K562 (cell line): ENCODE measurements around the gene C9orf153. TPM values are rescaled to one million over a fixed set of nuclear protein-coding genes. Genes with fewer than 3 reads are reported as not detected.

Experiments
- ATAC-seq: fragments of 200-7000 bp; cut with Tn5 transposase; 3 replicates; pipeline ENCODE4 v1.9.1; 2020; ENCODE audit warnings: moderate library complexity
- BruUV-seq: library from RNA; stranded (reverse); fragments of 400-500 nt; replicated peaks from 2 replicates; lab custom pipeline; 2021; lab: Mats Ljungman, UMichigan
- CTCF ChIA-PET: fragments of 300-600 bp; formaldehyde crosslinking; extraction: SDS; loops from one replicate; lab custom pipeline; 2021; ENCODE audit warnings: low intra/inter-chr PET ratio; lab: Yijun Ruan, JAX
- POLR2A ChIA-PET: fragments of 300-600, 350-650 bp; sonication (Branson Sonifier 250); formaldehyde crosslinking; extraction: SDS; loops from one replicate; lab custom pipeline; 2021; ENCODE audit warnings: antibody characterized with exemption, inconsistent platforms; lab: Yijun Ruan, JAX
- DNase-seq, 4 experiments: peaks; one replicate each; pipeline versions ENCODE4 v3.0.0 to v3.0.0-alpha.2; 2011 to 2018; ENCODE audit warnings: low spot score in 3 of 4, mixed read lengths in 3 of 4; ENCODE audit errors: extremely low read depth in 1 of 4
- FAIRE-seq: peaks from 2 replicates; lab custom pipeline; 2011; peaks lifted over from hg19 to GRCh38; lab: Jason Lieb, UNC
- H2AFZ ChIP-seq: 2 replicates; pipeline ENCODE4 v1.6.0; 2011; ENCODE audit warnings: low read depth, low read length, control low read depth, inconsistent platforms
- H3K27ac ChIP-seq: fragments of 200-600 bp; 3 replicates; pipeline ENCODE4 v1.8.0; 2011; ENCODE audit warnings: low read depth, mild to moderate bottlenecking, control low read depth, inconsistent platforms, low read length, moderate library complexity, mixed read lengths; ENCODE audit errors: extremely low read depth
- H3K27me3 ChIP-seq, 2 experiments: fragments of 300-600 bp in 1 of 2; 2 replicates in 1 of 2; 3 replicates in 1 of 2; pipeline versions ENCODE4 v1.6.0 to v1.8.0; 2011; ENCODE audit warnings: inconsistent platforms in 2 of 2, low read length in 2 of 2, mild to moderate bottlenecking in 1 of 2, mixed read lengths in 1 of 2, moderate library complexity in 1 of 2; ENCODE audit not compliant: control insufficient read depth in 2 of 2, insufficient read depth in 2 of 2
- H3K36me3 ChIP-seq: fragments of 300-600 bp; 3 replicates; pipeline ENCODE4 v1.8.0; 2011; ENCODE audit warnings: mild to moderate bottlenecking, low read length, inconsistent platforms; ENCODE audit not compliant: control insufficient read depth, insufficient read depth
- H3K4me1 ChIP-seq, 2 experiments: fragments of 200-600 bp in 1 of 2; replicated peaks in 1 of 2; 2 replicates in 1 of 2; 3 replicates in 1 of 2; pipeline versions ENCODE4 v1.5.1 to v1.8.0; 2011; ENCODE audit warnings: inconsistent platforms in 2 of 2, low read length in 2 of 2, mild to moderate bottlenecking in 1 of 2, mixed read lengths in 1 of 2, moderate library complexity in 1 of 2; ENCODE audit not compliant: control insufficient read depth in 2 of 2, insufficient read depth in 2 of 2
- H3K4me2 ChIP-seq: 2 replicates; pipeline ENCODE4 v1.6.1; 2011; ENCODE audit warnings: low read length, control low read depth, inconsistent platforms, mixed read lengths; ENCODE audit not compliant: insufficient read depth
- H3K4me3 ChIP-seq: fragments of 200-600 bp; sonication (generic), shearing (Covaris generic); 2 replicates; pipeline ENCODE4 v1.5.1; 2016; ENCODE audit warnings: control low read depth, inconsistent platforms
- H3K79me2 ChIP-seq: fragments of 200-600 bp; 3 replicates; pipeline ENCODE4 v1.8.0; 2011; ENCODE audit warnings: low read length, inconsistent platforms; ENCODE audit not compliant: control insufficient read depth, insufficient read depth
- H3K9ac ChIP-seq, 2 experiments: 2 replicates each; pipeline versions ENCODE4 v1.6.0 to v1.6.1; 2011; ENCODE audit warnings: low read depth in 2 of 2, low read length in 2 of 2, control low read depth in 1 of 2, inconsistent platforms in 1 of 2, mild to moderate bottlenecking in 1 of 2, mixed read lengths in 1 of 2; ENCODE audit not compliant: insufficient read depth in 1 of 2
- H3K9me1 ChIP-seq: one replicate; pipeline ENCODE4 v1.6.0; 2011; ENCODE audit warnings: inconsistent platforms, mild to moderate bottlenecking, low read length, moderate library complexity; ENCODE audit not compliant: control insufficient read depth, insufficient read depth
- H3K9me3 ChIP-seq: replicated peaks from 2 replicates; pipeline ENCODE4 v1.5.1; 2011; ENCODE audit warnings: low read depth, low read length, inconsistent platforms; ENCODE audit not compliant: control insufficient read depth, insufficient read depth
- H4K20me1 ChIP-seq: replicated peaks from 2 replicates; pipeline ENCODE4 v1.6.1; 2011; ENCODE audit warnings: low read length, inconsistent platforms, mixed read lengths; ENCODE audit not compliant: control insufficient read depth, insufficient read depth
- CBX3 ChIP-seq, 2 experiments: IDR thresholded peaks; 1 replicate in 1 of 2; 2 replicates in 1 of 2; pipeline ENCODE4 v1.6.1; 2012; ENCODE audit warnings: inconsistent platforms in 2 of 2, low read length in 2 of 2, borderline replicate concordance in 1 of 2, control low read depth in 1 of 2
- COPS2 ChIP-seq: fragments of 450-650 bp; conservative IDR thresholded peaks from 2 replicates; pipeline ENCODE4 v1.6.1; 2016; ENCODE audit warnings: mild to moderate bottlenecking, moderate library complexity
- ELK1 ChIP-seq: sonication (generic); formaldehyde crosslinking; IDR thresholded peaks from 2 replicates; pipeline ENCODE4 v1.8.1; 2022; ENCODE audit warnings: missing genetic modification reagents
- HNRNPL ChIP-seq: fragments of 200-400 bp; formaldehyde crosslinking; IDR thresholded peaks from 2 replicates; pipeline ENCODE4 v1.6.1; 2017; ENCODE audit warnings: low read depth, mild to moderate bottlenecking, low read length
- HSF4 ChIP-seq: fragments of 250-450 bp; sonication (Bioruptor Pico); IDR thresholded peaks from 2 replicates; pipeline ENCODE4 v2.1.2; 2022; ENCODE audit warnings: mild to moderate bottlenecking, moderate library complexity, borderline replicate concordance
- RFX1 ChIP-seq: fragments of 450-650 bp; IDR thresholded peaks from 2 replicates; pipeline ENCODE4 v1.6.1; 2016; ENCODE audit warnings: mild to moderate bottlenecking, moderate library complexity
- ZFP91 ChIP-seq: sonication (generic); formaldehyde crosslinking; IDR thresholded peaks from 2 replicates; pipeline ENCODE4 v1.8.0; 2022; ENCODE audit warnings: mild to moderate bottlenecking, missing genetic modification reagents
- ZNF311 ChIP-seq: fragments of 250-450 bp; sonication (Bioruptor Pico); IDR thresholded peaks from 2 replicates; pipeline ENCODE4 v1.4.0; 2020; ENCODE audit warnings: mild to moderate bottlenecking, moderate library complexity
- ZNF511 ChIP-seq: sonication (generic); formaldehyde crosslinking; IDR thresholded peaks from 2 replicates; pipeline ENCODE4 v1.8.0; 2022; ENCODE audit warnings: mild to moderate bottlenecking, missing genetic modification reagents
- ZNF584 ChIP-seq: fragments of 200-800 bp; sonication (Bioruptor generic); IDR thresholded peaks from 2 replicates; pipeline ENCODE4 v1.6.1; 2016; ENCODE audit warnings: low read depth, mild to moderate bottlenecking, missing genetic modification characterization, missing compliant biosample characterization
- ZNF764 ChIP-seq: fragments of 250-450 bp; sonication (Bioruptor Pico); IDR thresholded peaks from 2 replicates; pipeline ENCODE4 v1.4.0; 2020; ENCODE audit warnings: low read depth, mild to moderate bottlenecking, moderate library complexity
- WGBS: fragments of 100-300 bp; shearing (Covaris generic); methylation state at CpG from one replicate; pipeline ENCODE4 v1.1.6; 2016; ENCODE audit warnings: low coverage, mixed read lengths; ENCODE audit not compliant: insufficient coverage; ENCODE audit errors: missing lambda C conversion rate; 5-methylcytosine and 5-hydroxymethylcytosine counted together
- in situ Hi-C: fragments of 300-500 bp; cut with MboI; formaldehyde crosslinking; loops from 4 replicates; pipeline ENCODE4 v1.15.0; 2018; ENCODE audit warnings: inconsistent platforms, mixed read lengths
- intact Hi-C: fragments of 100-400 bp; cut with micrococcal nuclease; formaldehyde crosslinking; loops from 2 replicates; pipeline ENCODE4 v1.14.2; 2022
- polyA plus RNA-seq, 8 experiments: library from polyadenylated mRNA; depleted of rRNA in 4 of 8; stranded (reverse) in 5 of 8; unstranded in 3 of 8; fragments of >200 nt; fragmentation: Nextera tagmentation in 2 of 8; fragmentation: Illumina TruSeq in 1 of 8; extraction: Ambion mirVana in 2 of 8; extraction: Trizol in 1 of 8; gene quantifications; 2 replicates each; pipeline versions ENCODE4 v1.2.1 to v1.2.3, GENCODE V29; 2011 to 2014; ENCODE audit warnings: inconsistent platforms in 1 of 8, missing spikeins in 1 of 8
- total RNA-seq, 7 experiments: library from RNA; depleted of rRNA in 6 of 7; stranded (reverse); fragments of >200 nt in 6 of 7; fragmentation: Illumina TruSeq in 2 of 7; extraction: Trizol in 2 of 7; gene quantifications; 2 replicates each; pipeline versions ENCODE4 v1.2.1 to v1.2.3, GENCODE V29; 2011 to 2021; ENCODE audit warnings: low replicate concordance in 1 of 7
- TF ChIP-seq, protein P1 (sequence below), 2 experiments: fragments of 250-450 bp in 1 of 2; fragments of 450-650 bp in 1 of 2; sonication (Bioruptor Pico) in 1 of 2; IDR thresholded peaks; 2 replicates each; pipeline versions ENCODE4 v1.6.1 to v1.8.0; 2016 to 2021; ENCODE audit warnings: mild to moderate bottlenecking in 2 of 2, moderate library complexity in 2 of 2, missing compliant biosample characterization in 1 of 2, missing genetic modification characterization in 1 of 2

C9orf153 gene
- total and polyA plus RNA-seq, 9 of the 15 experiments (the other 6 are each of a cell fraction or from before 2014, with no cell fraction given): 0.07 to 1.2 (median 0.11) TPM; not detected in 5

- TF ChIP-seq ZNF584 (CRISPR knock-in tag) (peak; percentile 86), ZNF764 (no peak)
- TF ChIP-seq, all 486 proteins: peak for 26
Measured at GRCh38 chr9:86183229-86184137, 76.0 kb downstream of the C9orf153 start (continued).

DNA sequence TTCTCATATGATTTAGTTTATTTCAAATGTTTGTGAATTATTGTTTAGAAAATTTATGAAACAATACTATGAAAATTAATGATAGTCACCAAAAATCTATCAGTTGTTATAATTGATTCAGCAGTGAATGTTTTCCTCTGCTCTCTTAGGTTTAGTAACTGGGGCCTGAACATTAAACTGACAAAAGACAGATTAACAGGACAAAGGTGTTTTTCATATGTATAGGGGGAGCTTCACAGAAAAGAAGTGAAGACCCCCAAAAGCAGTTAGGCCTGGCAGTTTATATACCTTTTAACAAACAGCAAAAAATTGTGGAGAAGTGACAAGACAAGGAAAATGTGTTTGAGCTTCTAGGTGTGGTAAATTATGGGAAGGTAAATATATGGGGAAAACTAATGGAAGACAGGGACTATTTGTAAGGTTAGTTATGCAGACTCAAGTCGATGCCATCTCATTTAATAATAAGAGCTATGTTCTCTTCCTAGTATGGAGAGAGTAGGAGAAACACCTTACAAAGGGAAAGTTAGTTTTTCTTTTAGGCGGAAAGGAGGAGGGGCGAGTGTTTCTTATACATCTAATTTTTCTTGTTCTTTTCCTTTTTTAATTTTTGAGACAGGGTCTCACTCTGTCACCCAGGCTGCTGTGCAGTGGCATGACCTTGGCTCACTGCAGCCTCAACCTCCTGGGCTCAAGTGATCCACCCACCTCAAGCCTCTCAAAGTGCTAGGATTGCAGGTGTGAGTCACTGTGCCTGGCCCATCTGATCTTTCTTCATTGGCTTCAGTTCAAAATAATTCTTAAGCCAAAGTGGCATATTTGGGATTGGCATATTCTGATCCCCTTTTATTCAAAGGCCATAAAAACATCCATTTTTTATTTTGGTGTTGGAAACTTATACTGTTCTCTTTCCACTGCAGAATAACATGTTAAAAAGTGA is 77.8 kb downstream of the C9orf153 start:
- in situ Hi-C loops (no loop called here), intact Hi-C loops (no loop called here)
- 14% methylated on average over 3 of the region's 3 CpGs for WGBS
- FAIRE-seq (no peak), ATAC-seq (no peak), DNase-seq (no peak)
- Histone ChIP-seq H3K9ac (no peak overlapping the region), H3K4me1 (no peaks in the 10 kb centered on the region), H3K27me3 (no peaks in the 10 kb centered on the region), H3K79me2 (no peaks in the 10 kb centered on the region), H3K9me3 (no peaks in the 10 kb centered on the region), H2AFZ (no peak overlapping the region), H4K20me1 (no peaks in the 10 kb centered on the region), H3K4me2 (no peak overlapping the region), H3K36me3 (no peaks in the 10 kb centered on the region), H3K4me3 (no peak overlapping the region), H3K9me1 (no peaks in the 10 kb centered on the region), H3K27ac (no peak overlapping the region)
- CTCF ChIA-PET: no interaction called here
- POLR2A ChIA-PET: no interaction called here
- BruUV-seq: no TSS peak
- TF ChIP-seq COPS2 (no peak), ELK1 (CRISPR knock-in tag) (no peak), ZFP91 (CRISPR knock-in tag) (no peak), RFX1 (no peak), HNRNPL (no peak), ZNF511 (CRISPR knock-in tag) (no peak), ZNF311 (CRISPR knock-in tag) (no peak), HSF4 (CRISPR knock-in tag) (no peak), CBX3 (IDR thresholded peaks at IDR 0.05; ENCODE audit: borderline replicate concordance in 1 of 2, low read length in 2 of 2) (no peak)
- TF ChIP-seq, protein P1, sequence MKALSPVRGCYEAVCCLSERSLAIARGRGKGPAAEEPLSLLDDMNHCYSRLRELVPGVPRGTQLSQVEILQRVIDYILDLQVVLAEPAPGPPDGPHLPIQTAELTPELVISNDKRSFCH (CRISPR knock-in tag; IDR thresholded peaks at IDR 0.05): no peak
- TF ChIP-seq, protein P1 (tag; IDR thresholded peaks at IDR 0.05): no peak
